HG03469 (cell line): Measurements from ENCODE around the gene ZAR1.

Source experiments
- ATAC-seq: cut with Tn5 transposase; IDR thresholded peaks from one replicate; pipeline ENCODE4 v1.9.1; 2021; ENCODE audit warnings: mild to moderate bottlenecking, moderate library complexity, moderate number of reproducible peaks; ENCODE audit not compliant: unreplicated experiment

Gene ZAR1

GRCh38 chr4:48489683-48490011 is 405 bp upstream of the ZAR1 start:
- no peak for ATAC-seq

GRCh38 chr4:48490680-48491513 is 845 bp downstream of the ZAR1 start:
- ATAC-seq = no peak

DNA sequence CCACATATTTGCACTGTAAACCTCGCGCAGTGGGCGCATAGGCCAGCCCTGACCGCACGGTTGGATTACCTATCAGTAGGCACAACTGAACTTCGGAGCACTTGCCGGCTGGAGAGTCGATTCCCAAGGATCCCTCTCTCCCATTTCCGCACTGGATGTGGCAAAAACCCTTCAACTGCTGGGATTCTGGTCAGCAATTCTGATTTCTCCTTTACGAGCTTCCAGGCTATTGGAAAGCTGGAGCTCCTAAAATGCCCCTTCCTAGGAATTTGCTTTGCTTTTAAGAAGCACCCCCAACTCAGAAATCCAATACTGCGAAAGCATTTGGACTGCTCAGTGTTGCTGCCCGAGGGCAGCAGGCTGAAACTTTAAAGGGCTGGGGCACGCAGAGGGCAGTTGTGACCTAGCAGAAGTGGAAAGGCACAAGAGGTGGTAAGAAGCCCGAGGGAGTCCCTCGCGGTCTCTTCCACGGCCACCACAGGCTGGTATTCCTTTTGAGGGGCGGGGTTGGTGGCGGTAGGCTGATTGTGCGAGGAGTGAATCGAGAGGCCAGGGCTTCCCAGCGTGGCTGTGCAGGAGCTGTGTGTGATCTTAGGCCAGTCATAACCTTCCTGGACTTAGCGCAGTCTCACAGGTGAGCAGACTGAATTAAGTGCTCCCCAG is 1.6 kb downstream of the ZAR1 start:
- ATAC-seq = no peak

- ATAC-seq = no peak
Observed at GRCh38 chr4:48493452-48494100, 3.5 kb downstream of the ZAR1 start.

DNA sequence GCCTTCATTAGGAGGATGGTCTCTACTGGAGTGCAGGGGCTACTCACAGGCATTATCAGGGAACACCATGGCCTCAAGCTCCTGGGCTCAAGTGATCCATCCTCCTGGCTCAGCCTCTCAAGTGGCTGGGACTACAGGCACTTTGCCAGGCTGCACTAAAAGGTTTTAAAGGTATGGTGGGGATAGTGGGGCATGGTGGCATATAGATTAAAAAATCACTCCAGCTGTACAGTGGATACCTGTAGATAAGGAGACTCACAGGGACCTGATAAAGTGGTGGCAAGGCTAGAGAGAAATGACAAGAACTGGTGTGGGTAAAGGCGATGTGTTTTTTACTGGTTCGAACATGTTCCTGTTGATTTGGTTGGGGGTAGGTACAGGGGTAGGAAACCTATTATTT is 5.9 kb downstream of the ZAR1 start:
- ATAC-seq = no peak

DNA sequence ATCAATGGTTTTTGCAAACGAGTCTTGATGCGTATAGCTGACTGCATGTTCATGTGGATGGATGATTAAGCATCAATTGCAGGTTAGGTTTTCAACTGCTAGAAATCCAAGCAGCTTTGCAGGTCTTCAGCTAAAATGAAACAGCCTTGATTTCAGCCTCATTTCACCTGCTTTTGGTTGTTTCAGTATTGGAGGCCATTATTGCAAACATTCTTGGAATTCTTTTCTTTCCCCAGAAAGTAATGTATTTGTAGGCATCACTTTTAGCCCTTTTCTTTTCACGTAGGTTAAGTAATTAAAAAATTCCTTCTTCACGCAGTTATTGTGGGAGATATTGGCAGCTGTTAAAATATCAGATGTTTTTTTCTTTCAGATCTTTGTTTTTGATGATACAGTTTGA is 8.8 kb downstream of the ZAR1 start:
- no peak for ATAC-seq

GRCh38 chr4:48499551-48500066 is 9.6 kb downstream of the ZAR1 start:
- ATAC-seq = peak; percentile 82

GRCh38 chr4:48503233-48504025 is 13.4 kb downstream of the ZAR1 start:
- no peak for ATAC-seq

DNA sequence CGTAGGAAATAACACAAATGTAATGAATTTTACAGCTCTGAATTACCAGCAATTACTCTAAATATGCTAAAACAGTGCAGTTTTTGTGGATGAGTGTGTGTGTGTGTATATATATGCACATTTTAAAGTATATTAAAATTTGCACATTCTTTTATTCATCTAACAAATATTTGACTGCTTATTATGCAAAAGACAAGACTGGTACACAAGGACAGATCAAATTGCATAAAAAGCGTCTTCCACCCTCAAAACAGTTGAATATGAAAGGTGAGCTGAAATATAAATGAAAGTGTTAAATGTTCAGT is 13.9 kb downstream of the ZAR1 start:
- no peak for ATAC-seq

DNA sequence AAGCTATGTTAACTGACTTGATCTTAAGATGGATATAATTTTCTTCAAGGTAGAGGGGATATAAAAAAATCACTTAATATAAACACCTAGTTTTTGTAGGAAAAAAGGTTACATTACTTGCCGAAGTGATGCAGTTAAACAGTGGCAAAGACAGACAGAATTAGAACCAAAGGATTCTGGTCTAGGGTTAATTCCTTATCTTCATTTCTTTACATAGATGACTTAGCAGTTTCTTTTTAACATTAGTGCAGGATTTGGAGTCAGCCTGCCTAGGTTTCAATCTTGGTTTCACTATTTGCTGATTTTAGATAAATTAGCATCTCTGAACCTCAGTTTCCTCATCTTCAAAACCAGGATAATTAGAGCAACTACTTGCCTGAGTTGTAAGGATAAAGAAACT is 14.3 kb downstream of the ZAR1 start:
- no peak for ATAC-seq

DNA sequence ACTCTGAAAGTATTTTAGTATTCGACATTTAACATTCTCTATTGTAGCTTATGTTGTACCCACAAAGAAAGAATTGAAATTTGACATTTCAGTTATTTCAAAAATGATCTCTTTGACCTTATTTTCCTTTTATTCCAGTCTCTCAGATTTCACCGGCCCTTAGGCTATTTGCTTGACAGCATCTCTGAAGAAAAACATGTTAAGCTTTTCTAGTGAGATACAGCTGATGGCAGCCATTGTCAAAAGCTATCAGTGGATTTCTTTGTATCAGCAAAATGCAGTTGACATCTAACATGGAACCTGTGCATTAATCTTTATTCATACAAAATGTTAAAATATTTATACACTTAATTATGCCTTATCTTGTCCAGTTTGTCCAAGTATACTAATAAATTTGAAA is 16.7 kb downstream of the ZAR1 start:
- ATAC-seq = no peak

DNA sequence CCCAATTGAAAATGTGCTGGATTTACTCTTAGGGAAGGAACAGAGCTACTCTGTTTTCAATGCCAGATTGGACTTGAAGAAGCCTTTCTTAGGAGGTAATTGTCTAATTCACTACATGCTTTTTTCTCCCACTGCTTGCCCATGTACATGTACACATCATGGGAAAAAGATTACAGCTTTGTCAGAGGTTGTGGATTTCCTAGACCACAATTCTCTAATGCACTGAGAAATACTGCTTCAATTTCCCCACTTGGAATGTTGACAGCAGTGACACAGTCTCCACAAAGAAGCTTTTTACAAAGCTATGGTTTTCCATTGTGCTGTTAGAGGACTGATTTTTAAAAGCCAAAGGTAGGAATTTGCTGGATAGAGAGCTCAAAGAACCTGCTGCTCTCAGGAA is 19.5 kb downstream of the ZAR1 start:
- ATAC-seq = no peak

- ATAC-seq = no peak
Observed at GRCh38 chr4:48518143-48518542, 28.1 kb downstream of the ZAR1 start.

DNA sequence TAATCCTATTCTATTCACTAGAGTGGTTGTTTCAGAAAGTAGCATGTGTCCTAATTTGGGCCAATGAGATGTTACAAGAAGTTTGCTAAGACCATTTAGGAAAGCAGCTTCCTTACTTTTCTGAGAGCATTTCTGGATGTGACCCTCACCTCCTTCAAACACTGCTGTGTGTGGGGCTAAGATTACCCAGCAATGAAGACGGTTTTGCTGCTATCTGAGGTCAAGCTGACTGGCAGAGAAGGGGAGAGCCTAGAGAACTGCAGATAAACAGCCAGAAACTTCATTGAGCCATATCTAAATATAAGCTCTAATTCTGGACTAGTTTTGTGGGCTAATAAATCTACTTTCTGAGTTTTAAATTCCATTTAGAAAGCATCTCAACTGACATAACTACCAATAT is 36.4 kb downstream of the ZAR1 start:
- ATAC-seq = no peak

DNA sequence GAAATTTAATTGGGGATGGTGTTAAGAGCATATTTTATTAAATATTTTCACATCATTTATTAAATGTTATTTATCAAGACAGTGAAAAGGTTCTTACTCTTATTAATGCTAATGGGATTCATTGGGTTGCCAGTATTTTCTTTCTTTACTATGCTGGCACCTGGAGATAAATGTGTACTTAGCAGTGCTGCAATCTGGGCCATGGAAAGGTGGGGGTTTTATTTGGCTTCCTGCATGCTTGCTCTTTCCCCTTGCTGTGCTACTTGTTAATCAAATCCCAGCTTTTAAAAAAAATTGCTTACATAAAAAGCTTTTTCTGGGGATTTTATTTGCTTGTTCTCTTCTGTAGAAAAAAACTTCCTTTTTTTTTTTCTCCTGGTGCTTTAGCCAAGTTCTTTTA is 48.3 kb downstream of the ZAR1 start:
- ATAC-seq = no peak

DNA sequence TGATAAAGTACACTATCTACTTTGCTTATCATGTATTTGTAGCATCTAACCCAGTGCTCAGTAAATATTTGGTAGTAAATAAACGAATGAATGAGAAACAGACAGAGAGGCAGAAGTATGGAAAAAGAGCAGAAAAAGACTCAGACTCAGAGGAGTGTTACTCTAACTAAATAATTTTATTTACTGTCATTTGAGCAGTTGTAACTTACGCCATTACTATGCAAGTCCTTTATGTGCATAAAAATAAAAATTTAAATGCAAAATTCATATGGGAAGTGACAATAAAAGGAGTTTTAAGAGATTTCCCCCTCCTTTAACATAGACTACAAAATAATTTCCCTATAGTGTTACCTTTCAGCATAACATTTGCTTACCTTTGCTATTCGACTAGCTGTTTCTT is 49.5 kb downstream of the ZAR1 start:
- no peak for ATAC-seq

- ATAC-seq = no peak
Observed at GRCh38 chr4:48542888-48543287, 52.8 kb downstream of the ZAR1 start.

GRCh38 chr4:48543796-48544195 is 53.7 kb downstream of the ZAR1 start:
- ATAC-seq = no peak
